ENCODE measurements around the gene PATL1.
"Not testable (repeated sequence)": the region's sequence is repeated elsewhere in the genome, so short reads cannot be mapped to it uniquely, and the experiment has no call there.

Gene PATL1

GRCh38 chr11:59706518-59707285, 37.9 kb upstream of the PATL1 start:
- DNase-seq (ENCODE audit: low read depth): peak; percentile 88
- no peak for TF ChIP-seq CTCF (conservative IDR thresholded peaks at IDR 0.05; ENCODE audit: control insufficient read depth, insufficient read depth, low read depth, low read length)
- no peak overlapping the region for H3K4me3 ChIP-seq (ENCODE audit: control insufficient read depth, low read depth, low read length)

- H3K4me3 ChIP-seq (ENCODE audit: control insufficient read depth, low read depth, low read length): no peak overlapping the region
- DNase-seq (ENCODE audit: low read depth): no peak
- no peak for TF ChIP-seq CTCF (conservative IDR thresholded peaks at IDR 0.05; ENCODE audit: control insufficient read depth, insufficient read depth, low read depth, low read length)
Measured at GRCh38 chr11:59705294-59705693, 36.5 kb upstream of the PATL1 start.

- DNase-seq (ENCODE audit: low read depth); H3K4me3 ChIP-seq (ENCODE audit: control insufficient read depth, low read depth, low read length): not testable (repeated sequence)
Measured at GRCh38 chr11:59703515-59703914, 34.7 kb upstream of the PATL1 start.

GRCh38 chr11:59700157-59700556, 31.3 kb upstream of the PATL1 start:
- DNase-seq (ENCODE audit: low read depth); H3K4me3 ChIP-seq (ENCODE audit: control insufficient read depth, low read depth, low read length): not testable (repeated sequence)

- DNase-seq (ENCODE audit: low read depth): no peak
- H3K4me3 ChIP-seq (ENCODE audit: control insufficient read depth, low read depth, low read length): no peak overlapping the region
- no peak for TF ChIP-seq CTCF (conservative IDR thresholded peaks at IDR 0.05; ENCODE audit: control insufficient read depth, insufficient read depth, low read depth, low read length)
Measured at GRCh38 chr11:59698506-59698905, 29.7 kb upstream of the PATL1 start.

GRCh38 chr11:59692915-59693314, 24.1 kb upstream of the PATL1 start:
- H3K4me3 ChIP-seq (ENCODE audit: control insufficient read depth, low read depth, low read length): no peak overlapping the region
- TF ChIP-seq CTCF (conservative IDR thresholded peaks at IDR 0.05; ENCODE audit: control insufficient read depth, insufficient read depth, low read depth, low read length): no peak
- no peak for DNase-seq (ENCODE audit: low read depth)

- TF ChIP-seq CTCF (conservative IDR thresholded peaks at IDR 0.05; ENCODE audit: control insufficient read depth, insufficient read depth, low read depth, low read length): no peak
- H3K4me3 ChIP-seq (ENCODE audit: control insufficient read depth, low read depth, low read length): no peak overlapping the region
- peak; percentile 10 for DNase-seq (ENCODE audit: low read depth)
Measured at GRCh38 chr11:59691156-59691555, 22.3 kb upstream of the PATL1 start.

- no peak for TF ChIP-seq CTCF (conservative IDR thresholded peaks at IDR 0.05; ENCODE audit: control insufficient read depth, insufficient read depth, low read depth, low read length)
- H3K4me3 ChIP-seq (ENCODE audit: control insufficient read depth, low read depth, low read length): no peak overlapping the region
- DNase-seq (ENCODE audit: low read depth): no peak
Measured at GRCh38 chr11:59689015-59689414, 20.2 kb upstream of the PATL1 start.

GRCh38 chr11:59681260-59681725, 12.5 kb upstream of the PATL1 start:
- H3K4me3 ChIP-seq (ENCODE audit: control insufficient read depth, low read depth, low read length); DNase-seq (ENCODE audit: low read depth): not testable (repeated sequence)

All from fibroblast of mammary gland (primary cell).